Central memory CD4-positive, alpha-beta T cell (primary cell): ENCODE data around the gene CRYBA2.

ENCODE experiments used
- DNase-seq: peaks from one replicate; pipeline ENCODE4 v3.0.0; 2022

Gene CRYBA2

GRCh38 chr2:218952160-218952559 is 41.1 kb downstream of the CRYBA2 start:
- no peak for DNase-seq

DNA sequence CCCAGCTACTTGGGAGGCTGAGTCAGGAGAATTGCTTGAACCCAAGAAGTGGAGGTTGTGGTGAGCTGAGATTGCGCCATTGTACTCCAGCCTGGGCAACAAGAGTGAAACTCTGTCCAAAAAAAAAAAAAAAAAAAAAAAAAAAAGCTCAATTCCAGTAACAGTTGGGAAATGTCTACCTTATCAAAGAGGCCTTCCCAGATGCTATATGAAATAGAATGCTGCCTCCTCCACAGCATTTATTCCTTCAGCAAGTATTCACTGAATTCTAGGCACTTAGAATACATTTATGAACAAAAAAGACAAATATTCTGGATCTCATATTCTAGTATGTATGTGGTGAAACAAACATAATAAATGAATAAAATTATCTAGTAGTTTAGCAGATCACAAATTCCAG is 46.6 kb downstream of the CRYBA2 start:
- no peak for DNase-seq

DNA sequence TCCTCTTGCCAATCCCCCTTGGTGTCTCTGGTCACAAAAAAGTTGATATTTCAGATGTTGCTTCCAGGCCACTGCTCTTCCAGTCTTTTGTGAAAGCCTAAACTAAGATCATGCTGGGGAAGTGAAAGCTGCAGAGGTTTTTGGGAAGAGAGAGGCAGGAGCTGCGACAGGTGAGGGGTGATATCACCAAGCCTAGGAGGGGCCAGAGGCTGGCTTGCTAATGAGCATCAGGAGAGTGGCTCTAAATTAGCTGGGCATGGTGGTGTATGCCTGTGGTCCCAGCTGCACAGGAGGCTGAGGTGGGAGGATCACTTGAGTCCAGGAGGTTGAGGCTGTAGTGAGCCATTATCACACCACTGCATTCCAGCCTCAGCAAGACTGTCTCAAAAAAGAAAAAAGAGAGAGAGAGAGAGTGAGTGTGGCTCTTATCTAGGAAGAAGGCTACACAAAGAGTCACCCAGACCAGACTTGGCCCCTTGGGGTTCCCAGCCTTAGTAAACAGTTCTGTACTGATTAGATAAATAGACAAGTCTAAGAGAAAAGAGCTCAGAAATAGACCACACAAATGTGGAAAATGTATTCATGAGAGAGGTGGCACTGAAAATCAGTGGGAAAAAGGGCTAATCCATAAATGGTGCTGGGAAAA is 48.3 kb downstream of the CRYBA2 start:
- no peak for DNase-seq
